Lower leg skin (tissue), 4 donors: ENCODE data around the gene CDHR4. TPM values are rescaled to one million over a fixed set of nuclear protein-coding genes. Genes with fewer than 3 reads are reported as not detected.

Experiments used
- DNase-seq, 2 donors: peaks; one replicate each; pipeline ENCODE4 v3.0.0-alpha.2; 2019; ENCODE audit warnings: low spot score in 2 of 2
- H3K4me3 ChIP-seq: fragments of 200-600 bp; sonication (generic); 2 replicates; pipeline ENCODE4 v1.5.1; 2017; ENCODE audit warnings: mild to moderate bottlenecking, low read depth; ENCODE audit not compliant: poor library complexity, severe bottlenecking
- POLR2A ChIP-seq, 2 donors: fragments of 450-650 bp; IDR thresholded peaks; one replicate each; pipeline ENCODE4 v1.6.1; 2016 to 2017; ENCODE audit warnings: antibody characterized with exemption in 2 of 2, mild to moderate bottlenecking in 1 of 2, moderate library complexity in 1 of 2
- WGBS, 2 donors: methylation state at CpG; one replicate each; pipeline ENCODE4 v1.1.5; 2018; 5-methylcytosine and 5-hydroxymethylcytosine counted together
- intact Hi-C: fragments of 100-400 bp; cut with DNase I; formaldehyde crosslinking; loops from one replicate; pipeline ENCODE4 v1.15.0; 2023; ENCODE audit warnings: low total_unique reads
- total RNA-seq, 4 donors: library from RNA; depleted of rRNA; stranded (reverse); fragments of >200 nt; gene quantifications; one replicate each; pipeline ENCODE4 v1.1.0, GENCODE V29; 2016
- TF ChIP-seq, protein P1 (sequence below), 3 donors: fragments of 450-650 bp; IDR thresholded peaks; one replicate each; pipeline ENCODE4 v1.5.1; 2016; ENCODE audit warnings: antibody characterized with exemption in 3 of 3, mild to moderate bottlenecking in 3 of 3, moderate library complexity in 2 of 3

The CDHR4 gene
- total RNA-seq, 4 donors from 2014 or later = 0.36 to 0.84 TPM; not detected in 2

DNA sequence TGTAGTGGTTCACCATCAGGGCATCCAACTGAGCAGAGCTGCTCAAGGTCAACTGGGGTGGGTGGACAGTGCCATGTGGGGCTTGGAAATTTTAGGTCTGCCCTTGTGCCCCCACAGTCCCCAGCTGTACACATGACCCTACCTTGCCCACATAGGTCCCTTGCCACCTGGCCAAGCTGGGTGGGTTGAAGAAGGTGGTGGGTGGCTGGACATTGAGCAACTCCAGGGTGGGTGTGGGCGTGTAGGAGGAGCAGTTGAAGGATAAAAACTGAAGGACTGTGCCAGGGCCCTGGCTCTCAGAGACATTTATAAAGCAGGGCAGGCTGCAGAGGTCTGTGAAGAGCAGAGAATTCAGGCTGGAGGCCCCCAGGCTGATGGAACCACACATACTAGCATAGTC lies 568 bp downstream of the CDHR4 start:
- TF ChIP-seq POLR2A (IDR thresholded peaks at IDR 0.05) = no peak
- TF ChIP-seq, protein P1, sequence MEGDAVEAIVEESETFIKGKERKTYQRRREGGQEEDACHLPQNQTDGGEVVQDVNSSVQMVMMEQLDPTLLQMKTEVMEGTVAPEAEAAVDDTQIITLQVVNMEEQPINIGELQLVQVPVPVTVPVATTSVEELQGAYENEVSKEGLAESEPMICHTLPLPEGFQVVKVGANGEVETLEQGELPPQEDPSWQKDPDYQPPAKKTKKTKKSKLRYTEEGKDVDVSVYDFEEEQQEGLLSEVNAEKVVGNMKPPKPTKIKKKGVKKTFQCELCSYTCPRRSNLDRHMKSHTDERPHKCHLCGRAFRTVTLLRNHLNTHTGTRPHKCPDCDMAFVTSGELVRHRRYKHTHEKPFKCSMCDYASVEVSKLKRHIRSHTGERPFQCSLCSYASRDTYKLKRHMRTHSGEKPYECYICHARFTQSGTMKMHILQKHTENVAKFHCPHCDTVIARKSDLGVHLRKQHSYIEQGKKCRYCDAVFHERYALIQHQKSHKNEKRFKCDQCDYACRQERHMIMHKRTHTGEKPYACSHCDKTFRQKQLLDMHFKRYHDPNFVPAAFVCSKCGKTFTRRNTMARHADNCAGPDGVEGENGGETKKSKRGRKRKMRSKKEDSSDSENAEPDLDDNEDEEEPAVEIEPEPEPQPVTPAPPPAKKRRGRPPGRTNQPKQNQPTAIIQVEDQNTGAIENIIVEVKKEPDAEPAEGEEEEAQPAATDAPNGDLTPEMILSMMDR (IDR thresholded peaks at IDR 0.05) = no peak
- intact Hi-C loops = no loop called here
- H3K4me3 ChIP-seq = no peak overlapping the region
- WGBS, 2 donors = 56 to 61% methylated on average over 1 of the region's 1 CpG
- DNase-seq = no peak

DNA sequence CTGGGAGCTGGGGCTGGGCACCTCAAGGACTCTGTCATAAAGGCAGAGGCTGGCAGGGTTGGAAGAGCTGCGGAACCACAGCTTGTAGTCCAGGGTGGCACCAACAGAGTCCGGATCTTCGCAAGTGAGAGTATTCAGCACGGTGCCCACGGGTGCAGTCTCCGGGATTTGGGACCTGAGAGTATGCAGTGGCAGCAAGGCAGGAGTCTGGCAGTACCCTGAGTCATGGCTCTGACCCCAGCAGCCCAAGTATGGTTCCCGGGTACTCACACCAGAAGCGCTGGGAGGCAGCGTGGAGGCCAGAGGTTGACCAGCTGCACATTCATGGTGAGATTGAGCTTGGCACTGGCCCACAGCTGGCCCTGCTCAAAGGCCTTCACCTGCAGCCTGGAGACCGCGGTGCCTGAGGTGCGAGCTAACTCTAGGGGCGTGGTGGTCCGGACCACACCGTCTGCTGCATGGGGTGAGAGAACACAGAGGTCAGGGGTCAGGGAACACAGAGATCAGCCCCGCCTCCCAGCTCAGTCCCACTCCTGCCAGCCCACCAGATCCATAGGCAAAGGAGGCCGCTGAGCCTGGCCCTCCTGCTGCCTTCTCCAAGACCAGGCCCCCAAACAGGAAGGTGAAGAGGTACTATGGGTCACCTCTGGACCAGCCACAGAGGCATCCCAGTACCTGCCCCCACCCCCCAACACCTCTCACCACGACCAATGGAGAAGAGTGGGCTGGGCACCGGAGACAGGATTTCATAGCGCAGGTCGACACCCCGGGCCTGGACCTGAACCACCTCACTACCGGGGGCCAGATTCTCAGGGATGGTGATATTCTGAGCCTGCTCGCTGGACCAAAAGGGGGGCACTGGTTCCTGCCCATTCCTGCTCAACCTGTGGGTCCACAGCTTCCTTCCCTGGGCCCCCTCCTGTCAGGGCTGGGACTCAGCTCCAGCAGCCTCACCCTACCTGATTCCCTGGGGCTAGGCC lies 4.5 kb downstream of the CDHR4 start:
- no peak overlapping the region for H3K4me3 ChIP-seq
- TF ChIP-seq, protein P1 (IDR thresholded peaks at IDR 0.05) = no peak
- WGBS, 2 donors = 91 to 93% methylated on average over 16 to 19 of the region's 24 CpGs
- DNase-seq = no peak
- intact Hi-C loops = no loop called here

DNA sequence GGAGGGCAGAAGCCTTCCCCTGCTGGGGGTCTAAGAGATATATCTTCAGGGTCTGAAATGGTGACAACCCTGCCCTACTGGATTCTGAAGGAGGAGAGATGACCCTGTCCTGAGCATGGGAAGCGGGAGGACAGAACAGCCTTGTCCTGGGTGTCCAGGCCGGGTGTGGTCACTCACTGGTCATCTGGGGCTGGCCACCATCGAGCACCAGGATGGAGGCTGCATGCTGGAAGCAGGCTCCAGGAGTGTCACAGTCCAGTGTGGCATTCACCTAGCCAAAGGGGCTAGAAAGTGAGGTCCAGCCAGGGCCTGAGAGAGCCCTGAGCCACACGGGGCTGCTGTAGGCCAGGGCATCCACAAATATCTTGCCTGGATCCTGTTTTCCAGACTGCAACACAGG lies 5.2 kb downstream of the CDHR4 start:
- intact Hi-C loops = no loop called here
- no peak overlapping the region for H3K4me3 ChIP-seq
- TF ChIP-seq POLR2A (IDR thresholded peaks at IDR 0.05) = no peak
- TF ChIP-seq, protein P1 (IDR thresholded peaks at IDR 0.05) = no peak
- WGBS, 2 donors = 86 to 87% methylated on average over 4 of the region's 4 CpGs
- no peak for DNase-seq

DNA sequence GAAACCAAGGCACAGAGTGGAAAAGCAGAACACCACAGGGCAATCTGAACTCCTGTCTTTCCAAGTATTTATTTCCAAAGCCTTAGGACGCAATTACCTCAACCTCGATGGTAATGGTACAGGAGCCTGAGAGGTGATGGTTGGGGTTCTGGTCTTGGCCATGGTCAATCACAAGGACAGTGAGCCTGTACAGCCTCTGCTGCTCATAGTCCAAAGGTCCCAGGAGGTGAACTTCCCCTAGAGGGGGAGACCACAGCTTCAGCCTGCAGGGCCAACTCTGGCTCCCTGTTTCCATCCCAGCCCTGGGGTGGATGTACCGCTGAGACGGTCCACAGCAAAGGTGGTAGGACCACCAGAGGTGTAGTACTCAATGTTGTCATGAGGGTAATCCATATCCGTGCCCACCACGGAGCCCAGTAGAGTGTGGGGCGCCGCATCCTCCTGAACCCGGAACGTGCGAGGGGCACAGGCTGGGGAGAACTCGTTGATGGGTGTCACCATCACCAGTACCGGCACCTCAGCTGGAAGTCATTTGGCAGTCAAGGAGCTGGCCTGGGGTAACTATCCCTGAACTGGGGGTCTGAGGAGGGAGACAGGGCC lies 6.1 kb downstream of the CDHR4 start:
- intact Hi-C loops = no loop called here
- DNase-seq = no peak
- no peak overlapping the region for H3K4me3 ChIP-seq
- TF ChIP-seq POLR2A (IDR thresholded peaks at IDR 0.05) = no peak
- TF ChIP-seq, protein P1 (IDR thresholded peaks at IDR 0.05) = no peak
- WGBS, 2 donors = 93% methylated on average over 13 of the region's 13 CpGs

DNA sequence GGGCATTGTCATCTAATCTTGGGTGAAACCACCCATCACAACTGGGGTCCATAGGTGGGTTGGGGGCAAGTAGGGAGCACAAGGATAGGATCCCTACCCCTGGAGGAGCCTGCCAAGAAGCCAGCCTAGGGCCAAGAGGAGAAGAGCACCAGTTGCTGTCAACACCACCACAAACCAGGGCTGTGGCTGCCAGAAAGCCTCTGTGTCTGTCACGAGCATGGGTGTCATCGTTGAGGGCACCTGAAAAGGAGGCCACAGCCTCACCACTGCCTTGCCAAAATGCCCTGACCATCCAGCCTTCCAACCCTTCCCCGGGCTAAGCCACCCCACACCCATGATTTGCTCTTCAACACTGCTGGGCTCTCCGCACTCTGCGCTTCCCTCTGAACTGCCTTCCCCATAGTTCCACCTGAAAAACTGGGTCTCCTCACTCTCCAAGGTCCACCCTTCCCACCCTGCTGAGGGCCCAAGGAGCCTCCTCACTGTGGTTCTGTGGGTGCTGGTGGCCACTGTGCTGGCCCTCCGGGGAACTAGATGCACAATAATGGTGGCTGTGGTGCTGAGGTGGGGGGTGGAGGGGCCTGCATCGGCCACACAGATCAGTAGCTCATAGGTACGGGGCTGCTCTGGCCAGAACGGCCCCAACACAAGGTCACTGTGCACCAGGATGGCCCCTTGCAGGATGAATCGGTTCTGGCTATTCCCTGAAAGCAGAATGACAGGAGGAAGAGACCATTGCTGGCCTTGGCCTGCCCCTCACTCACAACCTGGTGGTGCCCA lies 7.1 kb downstream of the CDHR4 start:
- H3K4me3 ChIP-seq = no peak overlapping the region
- intact Hi-C loops = no loop called here
- DNase-seq = no peak
- WGBS, 2 donors = 94 to 95% methylated on average over 10 of the region's 10 CpGs
- TF ChIP-seq, protein P1 (IDR thresholded peaks at IDR 0.05) = no peak
- no peak for TF ChIP-seq POLR2A (IDR thresholded peaks at IDR 0.05)
